Measurements from ENCODE around the gene OR5B12.

Gene OR5B12

GRCh38 chr11:58442136-58442535, at the start of gene OR5B12:
Gene OR5B12, minus strand, starts transcription at chr11:58442236. Its CDS starts 2,085 bp downstream, at chr11:58440151.
- TF ChIP-seq, protein P1, sequence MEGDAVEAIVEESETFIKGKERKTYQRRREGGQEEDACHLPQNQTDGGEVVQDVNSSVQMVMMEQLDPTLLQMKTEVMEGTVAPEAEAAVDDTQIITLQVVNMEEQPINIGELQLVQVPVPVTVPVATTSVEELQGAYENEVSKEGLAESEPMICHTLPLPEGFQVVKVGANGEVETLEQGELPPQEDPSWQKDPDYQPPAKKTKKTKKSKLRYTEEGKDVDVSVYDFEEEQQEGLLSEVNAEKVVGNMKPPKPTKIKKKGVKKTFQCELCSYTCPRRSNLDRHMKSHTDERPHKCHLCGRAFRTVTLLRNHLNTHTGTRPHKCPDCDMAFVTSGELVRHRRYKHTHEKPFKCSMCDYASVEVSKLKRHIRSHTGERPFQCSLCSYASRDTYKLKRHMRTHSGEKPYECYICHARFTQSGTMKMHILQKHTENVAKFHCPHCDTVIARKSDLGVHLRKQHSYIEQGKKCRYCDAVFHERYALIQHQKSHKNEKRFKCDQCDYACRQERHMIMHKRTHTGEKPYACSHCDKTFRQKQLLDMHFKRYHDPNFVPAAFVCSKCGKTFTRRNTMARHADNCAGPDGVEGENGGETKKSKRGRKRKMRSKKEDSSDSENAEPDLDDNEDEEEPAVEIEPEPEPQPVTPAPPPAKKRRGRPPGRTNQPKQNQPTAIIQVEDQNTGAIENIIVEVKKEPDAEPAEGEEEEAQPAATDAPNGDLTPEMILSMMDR (conservative IDR thresholded peaks at IDR 0.05), result no peak
- H3K27ac ChIP-seq, result no peak within 1 kb of the TSS

DNA sequence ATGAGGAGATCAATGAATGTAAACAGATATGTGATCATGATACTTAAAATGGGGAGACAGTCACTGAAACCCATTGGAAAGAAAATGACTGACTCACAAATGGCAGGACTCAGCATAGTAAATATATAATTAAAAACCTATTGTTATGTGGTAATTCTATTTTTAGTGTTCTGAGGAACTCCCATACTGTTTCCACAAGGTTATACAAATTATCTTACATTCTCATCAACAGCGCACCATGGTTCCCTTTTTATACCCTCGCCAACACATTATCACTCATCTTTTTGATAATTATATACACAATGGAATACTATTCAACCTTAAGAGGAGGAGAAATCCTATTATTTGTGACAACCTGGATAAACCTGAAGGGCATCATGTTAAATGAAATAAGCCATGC, 48.8 kb upstream of the OR5B12 start:
- TF ChIP-seq, protein P1 (conservative IDR thresholded peaks at IDR 0.05), result no peak

DNA sequence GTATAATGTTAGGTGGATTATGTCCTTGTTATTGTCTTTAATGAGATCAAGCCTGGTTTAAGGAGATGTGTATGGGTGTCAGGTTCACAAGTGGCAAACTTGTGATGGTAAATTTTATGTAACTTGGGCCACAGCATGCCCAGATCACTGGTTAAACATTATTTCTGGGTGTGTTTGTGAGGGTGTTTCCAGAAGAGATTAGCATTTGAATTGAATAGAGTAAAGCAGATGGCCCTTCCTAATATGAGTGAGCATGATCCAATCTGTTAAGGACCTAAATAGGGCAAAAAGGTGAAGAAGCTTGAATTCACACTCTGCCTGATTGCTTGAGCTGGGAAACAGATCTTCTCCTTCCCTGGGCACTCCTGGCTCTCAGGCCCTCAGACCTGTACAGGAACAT, 45.1 kb upstream of the OR5B12 start:
- H3K27ac ChIP-seq, result no peak overlapping the region
- TF ChIP-seq, protein P1 (conservative IDR thresholded peaks at IDR 0.05), result no peak

More for the DNA sequence above, 48.8 kb upstream of the OR5B12 start:
- H3K27ac ChIP-seq, result no peak overlapping the region

DNA sequence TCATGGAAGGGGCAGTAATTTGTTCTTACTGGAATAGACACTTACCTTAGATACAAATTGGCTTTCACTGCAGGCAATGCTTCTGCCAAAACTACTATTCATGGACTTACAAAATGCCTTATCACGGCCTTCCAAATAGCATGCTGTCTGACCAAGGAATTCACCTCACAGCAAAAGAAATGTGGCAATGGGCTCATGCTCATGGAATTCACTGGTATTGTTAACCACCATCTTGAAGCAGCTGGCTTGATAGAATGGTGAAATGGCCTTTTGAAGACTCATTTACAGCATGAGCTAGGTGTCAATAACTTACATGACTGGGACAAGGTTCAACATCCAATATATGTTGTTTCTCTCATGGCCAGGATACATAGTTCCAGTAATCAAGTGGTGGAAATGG, 43.9 kb upstream of the OR5B12 start:
- TF ChIP-seq, protein P1 (conservative IDR thresholded peaks at IDR 0.05), result no peak
- no peak overlapping the region for H3K27ac ChIP-seq

DNA sequence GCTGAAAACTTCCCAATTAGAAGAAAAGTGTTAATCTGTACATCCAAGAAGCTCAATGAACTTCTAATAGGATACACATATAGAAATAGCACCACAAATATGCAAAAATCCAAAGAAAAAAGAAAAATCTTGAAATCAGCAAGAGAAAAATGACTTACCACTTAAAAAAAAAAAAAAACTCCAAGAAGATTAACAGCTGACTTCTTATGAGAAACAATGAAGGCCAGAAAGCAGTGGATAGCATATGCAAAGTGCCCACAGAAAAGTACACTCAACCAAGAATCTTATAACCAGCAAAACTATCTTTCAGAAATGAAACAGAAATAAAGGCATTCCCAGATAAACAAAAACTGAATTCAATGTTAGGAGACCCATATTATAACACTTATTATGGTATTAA, 29.9 kb upstream of the OR5B12 start:
- TF ChIP-seq, protein P1 (conservative IDR thresholded peaks at IDR 0.05), result no peak
- H3K27ac ChIP-seq, result no peak overlapping the region

DNA sequence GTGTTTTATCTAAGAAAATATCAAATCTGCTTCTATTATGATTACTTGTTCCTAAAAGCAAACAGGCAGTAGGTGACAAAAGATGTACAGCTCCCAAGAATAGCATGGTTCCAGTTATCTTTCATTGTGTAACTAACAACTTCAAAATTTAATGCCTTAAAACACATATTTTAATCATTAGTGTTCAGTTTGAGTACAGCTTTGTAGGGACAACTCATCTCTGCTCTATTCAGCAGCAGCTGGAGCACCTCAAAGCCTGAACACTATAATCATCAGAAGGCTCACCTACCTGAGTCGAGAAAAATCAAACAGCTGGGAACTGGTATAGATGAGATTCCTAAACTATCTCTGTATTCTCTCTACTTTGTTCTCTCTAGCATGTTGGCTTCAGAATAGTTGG, 24.3 kb upstream of the OR5B12 start:
- TF ChIP-seq, protein P1 (conservative IDR thresholded peaks at IDR 0.05), result no peak
- H3K27ac ChIP-seq, result no peak overlapping the region

- no peak overlapping the region for H3K27ac ChIP-seq
- TF ChIP-seq, protein P1 (conservative IDR thresholded peaks at IDR 0.05), result no peak
These were observed 23.7 kb upstream of the OR5B12 start for GRCh38 chr11:58465690-58466089.

Data from VCaP (cell line).